HepG2 (cell line): Measurements from ENCODE around the gene NUP58. TPM values are rescaled to one million over a fixed set of nuclear protein-coding genes. Genes with fewer than 3 reads are reported as not detected.

Experiments used
- ATAC-seq: fragments of 200-7000 bp; cut with Tn5 transposase; 3 replicates; pipeline ENCODE4 v1.9.1; 2020; ENCODE audit warnings: mild to moderate bottlenecking, moderate library complexity
- BruUV-seq: library from RNA; stranded (reverse); fragments of 400-500 nt; replicated peaks from 2 replicates; lab custom pipeline; 2021; lab: Mats Ljungman, UMichigan
- CTCF ChIA-PET: fragments of 300-600 bp; formaldehyde crosslinking; extraction: SDS; loops from one replicate; lab custom pipeline; 2021; ENCODE audit warnings: low total read pairs, inconsistent platforms, low intra/inter-chr PET ratio; lab: Yijun Ruan, JAX
- POLR2A ChIA-PET: fragments of 350-600 bp; sonication (Branson Sonifier 250); formaldehyde crosslinking; loops from one replicate; lab custom pipeline; 2020; ENCODE audit warnings: antibody characterized with exemption, inconsistent platforms; lab: Yijun Ruan, JAX
- DNase-seq: peaks from one replicate; pipeline ENCODE4 v3.0.0-alpha.2; 2015; ENCODE audit warnings: low spot score
- FAIRE-seq: peaks from 3 replicates; lab custom pipeline; 2011; peaks lifted over from hg19 to GRCh38; lab: Jason Lieb, UNC
- H2AFZ ChIP-seq: one replicate; pipeline ENCODE4 v1.6.1; 2011; ENCODE audit warnings: low read length, inconsistent platforms
- H3K27ac ChIP-seq: fragments of 300-600 bp; 3 replicates; pipeline ENCODE4 v1.8.0; 2011; ENCODE audit warnings: mixed run types, mild to moderate bottlenecking, mixed read lengths, low read length, inconsistent platforms; ENCODE audit not compliant: insufficient read depth; ENCODE audit errors: extremely low read length
- H3K27me3 ChIP-seq, 2 experiments: fragments of 200-600 bp in 1 of 2; 2 replicates in 1 of 2; 3 replicates in 1 of 2; pipeline versions ENCODE4 v1.6.0 to v1.8.0; 2011; ENCODE audit warnings: low read length in 2 of 2, mild to moderate bottlenecking in 2 of 2, moderate library complexity in 2 of 2, inconsistent platforms in 1 of 2; ENCODE audit not compliant: insufficient read depth in 2 of 2, control insufficient read depth in 1 of 2
- H3K36me3 ChIP-seq, 2 experiments: fragments of 200-600 bp in 1 of 2; replicated peaks in 1 of 2; 2 replicates in 1 of 2; 3 replicates in 1 of 2; pipeline versions ENCODE4 v1.5.1 to v1.8.0; 2011; ENCODE audit warnings: low read length in 2 of 2, inconsistent platforms in 1 of 2; ENCODE audit not compliant: insufficient read depth in 2 of 2, control insufficient read depth in 1 of 2
- H3K4me1 ChIP-seq: 2 replicates; pipeline ENCODE4 v1.5.1; 2012; ENCODE audit warnings: low read length, inconsistent platforms; ENCODE audit not compliant: insufficient read depth
- H3K4me2 ChIP-seq: 2 replicates; pipeline ENCODE4 v1.6.0; 2011; ENCODE audit warnings: low read depth, low read length, inconsistent platforms
- H3K4me3 ChIP-seq, 3 experiments: fragments of 200-600 bp in 1 of 3; sonication (generic), shearing (Covaris generic) in 1 of 3; replicated peaks in 1 of 3; 2 replicates each; pipeline ENCODE4 v1.5.1; 2011 to 2016; ENCODE audit warnings: low read length in 3 of 3, inconsistent platforms in 2 of 3, low read depth in 2 of 3, mild to moderate bottlenecking in 2 of 3, control low read depth in 1 of 3, mixed read lengths in 1 of 3; ENCODE audit not compliant: insufficient read depth in 1 of 3
- H3K79me2 ChIP-seq: one replicate; pipeline ENCODE4 v1.6.1; 2011; ENCODE audit warnings: low read length, inconsistent platforms; ENCODE audit not compliant: insufficient read depth
- H3K9ac ChIP-seq: 2 replicates; pipeline ENCODE4 v1.6.0; 2011; ENCODE audit warnings: mild to moderate bottlenecking, low read depth, low read length, inconsistent platforms; ENCODE audit not compliant: insufficient read depth
- H3K9me3 ChIP-seq: 2 replicates; pipeline ENCODE4 v1.5.1; 2012; ENCODE audit warnings: mild to moderate bottlenecking, low read length
- H4K20me1 ChIP-seq: 2 replicates; pipeline ENCODE4 v1.6.0; 2011; ENCODE audit warnings: inconsistent platforms, mild to moderate bottlenecking, low read length, moderate library complexity; ENCODE audit not compliant: insufficient read depth
- CEBPB ChIP-seq: IDR thresholded peaks from 2 replicates; pipeline ENCODE4 v1.6.1; 2011; ENCODE audit warnings: low read depth, low read length, improper control_type of control experiment, borderline replicate concordance
- GTF2F1 ChIP-seq: fragments of 150-350 bp; IDR thresholded peaks from 2 replicates; pipeline ENCODE4 v1.6.1; 2014; ENCODE audit warnings: low read length
- IKZF5 ChIP-seq: IDR thresholded peaks from 2 replicates; pipeline ENCODE4 v1.6.1; 2018; ENCODE audit warnings: missing genetic modification reagents, mild to moderate bottlenecking, missing compliant biosample characterization
- MBD4 ChIP-seq: IDR thresholded peaks from 2 replicates; pipeline ENCODE4 v1.6.1; 2012; ENCODE audit warnings: low read length, inconsistent platforms, borderline replicate concordance
- RFX3 ChIP-seq: IDR thresholded peaks from 2 replicates; pipeline ENCODE4 v1.6.1; 2016; ENCODE audit warnings: missing biosample characterization, missing genetic modification reagents
- ZBTB34 ChIP-seq: sonication (generic); formaldehyde crosslinking; IDR thresholded peaks from 2 replicates; pipeline ENCODE4 v1.8.0; 2022; ENCODE audit warnings: mild to moderate bottlenecking, missing genetic modification reagents
- ZFP90 ChIP-seq: sonication (generic); formaldehyde crosslinking; IDR thresholded peaks from 2 replicates; pipeline ENCODE4 v1.8.0; 2022; ENCODE audit warnings: missing genetic modification reagents, mild to moderate bottlenecking, inconsistent platforms, borderline replicate concordance
- ZNF160 ChIP-seq: sonication (generic); formaldehyde crosslinking; IDR thresholded peaks from 2 replicates; pipeline ENCODE4 v1.8.0; 2022; ENCODE audit warnings: mild to moderate bottlenecking, inconsistent platforms, missing genetic modification reagents
- ZNF441 ChIP-seq: sonication (generic); formaldehyde crosslinking; IDR thresholded peaks from 2 replicates; pipeline ENCODE4 v1.7.0; 2021; ENCODE audit warnings: missing genetic modification reagents, borderline replicate concordance
- ZNF790 ChIP-seq: sonication (generic); formaldehyde crosslinking; IDR thresholded peaks from 2 replicates; pipeline ENCODE4 v1.8.0; 2022; ENCODE audit warnings: missing genetic modification reagents, mild to moderate bottlenecking, borderline replicate concordance
- WGBS: methylation state at CpG from one replicate; pipeline ENCODE4 v1.1.6; 2017; ENCODE audit warnings: low lambda C conversion rate; 5-methylcytosine and 5-hydroxymethylcytosine counted together
- in situ Hi-C: cut with HindIII; loops from 2 replicates; pipeline ENCODE4 v1.10.0; 2017; ENCODE audit warnings: low pct_unique_long_range_greater_than_20kb; ENCODE audit not compliant: extremely low pct_ligation_motif_present
- intact Hi-C: fragments of 100-400 bp; cut with micrococcal nuclease; formaldehyde crosslinking; loops from one replicate; pipeline ENCODE4 v1.10.0; 2022; ENCODE audit not compliant: unreplicated experiment
- polyA plus RNA-seq, 8 experiments: library from polyadenylated mRNA; depleted of rRNA in 3 of 8; stranded (reverse) in 7 of 8; unstranded in 1 of 8; fragments of >200 nt; fragmentation: Illumina TruSeq in 4 of 8; extraction: Trizol in 4 of 8; gene quantifications; 2 replicates each; pipeline versions ENCODE4 v1.2.1 to v1.2.3, GENCODE V29; 2011 to 2016; ENCODE audit warnings: low read depth in 4 of 8, missing spikeins in 1 of 8, mixed read lengths in 1 of 8; ENCODE audit not compliant: insufficient read depth in 1 of 8
- total RNA-seq, 5 experiments: library from RNA; depleted of rRNA; stranded (reverse); fragments of >200 nt; fragmentation: Illumina TruSeq; extraction: Trizol; gene quantifications; 2 replicates each; pipeline ENCODE4 v1.2.3, GENCODE V29; 2016; ENCODE audit warnings: low read depth in 1 of 5
- TF ChIP-seq, protein P1 (sequence below): sonication (generic); formaldehyde crosslinking; IDR thresholded peaks from 2 replicates; pipeline ENCODE4 v1.5.0; 2020; ENCODE audit warnings: missing genetic modification reagents

The NUP58 gene
- total and polyA plus RNA-seq, 2 of the 13 experiments (the other 11 are each of a cell fraction or from before 2014, with no cell fraction given): 45.4 to 46.5 TPM

GRCh38 chr13:25295228-25295627, 6.2 kb upstream of the NUP58 start:
- TF ChIP-seq ZNF441: no peak
- TF ChIP-seq, protein P1, sequence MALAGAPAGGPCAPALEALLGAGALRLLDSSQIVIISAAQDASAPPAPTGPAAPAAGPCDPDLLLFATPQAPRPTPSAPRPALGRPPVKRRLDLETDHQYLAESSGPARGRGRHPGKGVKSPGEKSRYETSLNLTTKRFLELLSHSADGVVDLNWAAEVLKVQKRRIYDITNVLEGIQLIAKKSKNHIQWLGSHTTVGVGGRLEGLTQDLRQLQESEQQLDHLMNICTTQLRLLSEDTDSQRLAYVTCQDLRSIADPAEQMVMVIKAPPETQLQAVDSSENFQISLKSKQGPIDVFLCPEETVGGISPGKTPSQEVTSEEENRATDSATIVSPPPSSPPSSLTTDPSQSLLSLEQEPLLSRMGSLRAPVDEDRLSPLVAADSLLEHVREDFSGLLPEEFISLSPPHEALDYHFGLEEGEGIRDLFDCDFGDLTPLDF (CRISPR knock-in tag): no peak
- Histone ChIP-seq H2AFZ (no peak overlapping the region), H3K4me2 (no peak overlapping the region), H3K27me3 (no peaks in the 10 kb centered on the region; a peak in 2 of 5 replicates), H3K36me3 (no peaks in the 10 kb centered on the region), H3K9me3 (no peaks in the 10 kb centered on the region), H4K20me1 (no peaks in the 10 kb centered on the region), H3K27ac (no peak overlapping the region), H3K4me1 (no peaks in the 10 kb centered on the region), H3K4me3 (no peak overlapping the region), H3K9ac (no peak overlapping the region), H3K79me2 (no peaks in the 10 kb centered on the region)
- FAIRE-seq (no peak), DNase-seq (no peak), ATAC-seq (no peak)
- ChIA-PET POLR2A (no interaction called here), CTCF (no interaction called here)
- intact Hi-C loops: no loop called here
- 3% methylated on average over 3 of the region's 3 CpGs for WGBS
- no TSS peak for BruUV-seq
- in situ Hi-C loops: no loop called here

GRCh38 chr13:25295701-25296100, 5.7 kb upstream of the NUP58 start:
- H3K36me3 ChIP-seq: no peaks in the 10 kb centered on the region
- in situ Hi-C loops (no loop called here), intact Hi-C loops (no loop called here)
- BruUV-seq: no TSS peak
- no peaks in the 10 kb centered on the region for H3K9me3 ChIP-seq
- H3K4me3 ChIP-seq: no peak overlapping the region
- no peak overlapping the region for H2AFZ ChIP-seq
- FAIRE-seq: no peak
- H4K20me1 ChIP-seq: no peaks in the 10 kb centered on the region
- POLR2A ChIA-PET: no interaction called here
- H3K4me1 ChIP-seq: 0 out of 2 replicates have a peak, but pooled peaks cover under 1% of the 10 kb centered on the region
- ATAC-seq: no peak
- WGBS: 3% methylated on average over 3 of the region's 3 CpGs
- H3K27ac ChIP-seq: no peak overlapping the region
- no peaks in the 10 kb centered on the region for H3K79me2 ChIP-seq
- TF ChIP-seq ZFP90 (CRISPR knock-in tag) (no peak), ZNF790 (CRISPR knock-in tag) (no peak), IKZF5 (no peak), ZBTB34 (no peak), CEBPB (no peak), RFX3 (no peak), MBD4 (no peak), ZNF160 (no peak), GTF2F1 (no peak)
- no peak overlapping the region for H3K9ac ChIP-seq
- DNase-seq: no peak
- CTCF ChIA-PET: no interaction called here
- H3K4me2 ChIP-seq: no peak overlapping the region
- no peaks in the 10 kb centered on the region; a peak in 2 of 5 replicates for H3K27me3 ChIP-seq
